ENCODE data around the gene PADI1. TPM values are rescaled to one million over a fixed set of nuclear protein-coding genes. Genes with fewer than 3 reads are reported as not detected.

PADI1 gene
- 0.20 and 0.24 TPM in 2 replicates for total RNA-seq (2021)
- long read RNA-seq, partial matches to known transcripts = 2 of 4 reads
- long read RNA-seq, other reads (novel, unspliced or antisense) = 1 of 4 reads

- Histone ChIP-seq H4K8ac (replicated peaks; ENCODE audit: insufficient read length, low read depth, low read length) (no peak within 1 kb of the TSS), H3K4me1 (ENCODE audit: insufficient read depth, low read length) (no peaks in the 10 kb centered on the region), H2BK20ac (ENCODE audit: low read depth, low read length, poor library complexity, severe bottlenecking) (no peak within 1 kb of the TSS), H2AK5ac (ENCODE audit: insufficient read length, low read length) (no peak within 1 kb of the TSS), H3K4ac (ENCODE audit: low read depth, low read length) (no peak within 1 kb of the TSS), H3K23me2 (ENCODE audit: insufficient read length, low read depth, low read length, poor library complexity, severe bottlenecking) (no peaks in the 10 kb centered on the region), H3K27ac (ENCODE audit: insufficient read length, low read depth, low read length) (no peak within 1 kb of the TSS), H3K14ac (ENCODE audit: insufficient read depth, low read length) (no peak within 1 kb of the TSS; the same call in 1 of the 2 replicates), H3K9me3 (ENCODE audit: control insufficient read depth, low read depth, low read length) (no peaks in the 10 kb centered on the region), H4K20me1 (ENCODE audit: control insufficient read depth, insufficient read depth, insufficient read length) (no peaks in the 10 kb centered on the region), H2AFZ (ENCODE audit: low read length) (no peak within 1 kb of the TSS), H3T11ph (ENCODE audit: low read length) (no peak within 1 kb of the TSS), H2BK12ac (ENCODE audit: insufficient read length, low read depth, low read length) (no peak within 1 kb of the TSS), H3K23ac (ENCODE audit: insufficient read length, low read depth, low read length) (no peak within 1 kb of the TSS), H2BK15ac (ENCODE audit: low read depth, low read length) (no peak within 1 kb of the TSS), H2BK120ac (ENCODE audit: low read depth, low read length, poor library complexity, severe bottlenecking) (no peak within 1 kb of the TSS), H3K79me2 (ENCODE audit: insufficient read depth, low read length) (no peaks in the 10 kb centered on the region), H3K56ac (ENCODE audit: insufficient read length, low read depth, low read length) (no peak within 1 kb of the TSS), H4K5ac (ENCODE audit: insufficient read length, low read depth, low read length) (no peak within 1 kb of the TSS), H2BK5ac (ENCODE audit: insufficient read length, low read length) (no peak within 1 kb of the TSS), H4K91ac (ENCODE audit: insufficient read length, low read depth, low read length) (no peak within 1 kb of the TSS), H3K9ac (ENCODE audit: extremely low read depth, insufficient read length, low read length) (no peak within 1 kb of the TSS), H3K27me3 (ENCODE audit: insufficient read depth, low read length) (no peaks in the 10 kb centered on the region), H3K18ac (ENCODE audit: insufficient read length, low read depth, low read length) (no peak within 1 kb of the TSS), H3K4me2 (ENCODE audit: insufficient read depth, insufficient read length, low read length) (no peak within 1 kb of the TSS), H3K79me1 (ENCODE audit: insufficient read depth, low read depth, low read length, poor library complexity, severe bottlenecking) (no peaks in the 10 kb centered on the region)
- no peak for TF ChIP-seq CTCF (conservative IDR thresholded peaks at IDR 0.05)
- no peaks in the 10 kb centered on the region for H3K36me3 Mint-ChIP-seq (ENCODE audit: insufficient read depth in 1 of 3, low read depth in 3 of 3)
- peaks cover 13% of the 10 kb centered on the region for H3K27me3 Mint-ChIP-seq (ENCODE audit: low read depth)
- DNase-seq = no peak
- peaks cover 12 to 21% of the 10 kb centered on the region in 2 experiments for H3K4me1 Mint-ChIP-seq
- H3K9me3 Mint-ChIP-seq = no peaks in the 10 kb centered on the region
- no peak within 1 kb of the TSS for H3K4me3 Mint-ChIP-seq
- H3K27ac Mint-ChIP-seq = no peak within 1 kb of the TSS
- WGBS (ENCODE audit: extremely low coverage, insufficient read length, low lambda C conversion rate) = no CpG with 5 or more reads among the region's 9 CpGs
Observed at GRCh38 chr1:17204546-17205440, at the start of gene PADI1. Gene PADI1 (plus strand): TSS chr1:17205128. CDS start chr1:17205218, 90 bp downstream.

Data from H9 (cell line).